Immature natural killer cell (primary cell): Measurements from ENCODE around the gene ZNF549. TPM values are rescaled to one million over a fixed set of nuclear protein-coding genes. Genes with fewer than 3 reads are reported as not detected.

ENCODE experiments used
- DNase-seq, 3 donors: peaks; one replicate each; pipeline ENCODE4 v3.0.0; 2022; ENCODE audit warnings: mixed read lengths in 1 of 3
- H3K27ac Mint-ChIP-seq, 6 donors: one replicate each; pipeline ENCODE4 v1.8.0; 2020; ENCODE audit warnings: mixed read lengths in 6 of 6, mild to moderate bottlenecking in 5 of 6, inconsistent platforms in 4 of 6, moderate library complexity in 3 of 6
- H3K27me3 Mint-ChIP-seq, 3 donors: one replicate each; pipeline ENCODE4 v1.8.0; 2020 to 2021; ENCODE audit warnings: low read depth in 3 of 3, mild to moderate bottlenecking in 3 of 3, mixed read lengths in 3 of 3, moderate library complexity in 3 of 3, inconsistent platforms in 1 of 3
- H3K36me3 Mint-ChIP-seq, 3 donors: one replicate each; pipeline ENCODE4 v1.8.0; 2020; ENCODE audit warnings: mixed read lengths in 3 of 3, inconsistent platforms in 2 of 3, mild to moderate bottlenecking in 2 of 3
- H3K4me1 Mint-ChIP-seq, 2 donors: one replicate each; pipeline ENCODE4 v1.8.0; 2020; ENCODE audit warnings: inconsistent platforms in 2 of 2, mild to moderate bottlenecking in 2 of 2, mixed read lengths in 2 of 2, moderate library complexity in 1 of 2
- H3K4me3 Mint-ChIP-seq, 5 donors: one replicate each; pipeline ENCODE4 v1.8.0; 2020; ENCODE audit warnings: mild to moderate bottlenecking in 5 of 5, mixed read lengths in 5 of 5, inconsistent platforms in 3 of 5, moderate library complexity in 3 of 5
- H3K9me3 Mint-ChIP-seq, 6 donors: one replicate each; pipeline ENCODE4 v1.8.0; 2020; ENCODE audit warnings: mild to moderate bottlenecking in 6 of 6, mixed read lengths in 6 of 6, inconsistent platforms in 4 of 6, moderate library complexity in 3 of 6
- polyA plus RNA-seq, 3 donors: library from polyadenylated mRNA; unstranded; fragments of 300-500 nt; fragmentation: Illumina TruSeq; gene quantifications; one replicate each; pipeline ENCODE4 v1.2.3, GENCODE V29; 2021

The ZNF549 gene
- polyA plus RNA-seq, 3 donors from 2014 or later = 3.1 to 7.1 (median 6.9) TPM

DNA sequence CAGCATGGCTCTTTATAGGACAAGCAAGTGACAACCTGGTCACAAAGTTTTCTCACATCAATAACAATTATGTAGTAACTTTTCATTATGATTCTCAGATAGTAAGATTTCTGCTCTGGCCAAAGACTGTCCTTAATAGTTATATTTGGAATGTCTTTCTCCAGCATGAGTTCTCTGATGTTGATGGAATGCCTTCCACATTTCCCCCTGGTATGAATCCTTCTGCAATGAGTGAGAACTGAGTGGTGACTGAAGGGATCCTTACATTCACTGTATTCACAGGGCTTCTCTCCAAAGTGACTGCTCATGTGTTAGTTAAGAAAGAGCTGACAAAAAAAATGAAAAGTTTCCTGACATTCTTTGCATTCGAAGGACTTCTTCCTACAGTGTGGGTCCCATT is 19.4 kb downstream of the ZNF549 start:
- peaks cover 86 to 89% (median 86%) of the 10 kb centered on the region in 3 donors for H3K36me3 Mint-ChIP-seq
- H3K4me1 Mint-ChIP-seq = no peaks in the 10 kb centered on the region
- H3K9me3 Mint-ChIP-seq = peaks cover 46 to 97% (median 91%) of the 10 kb centered on the region in 6 donors
- DNase-seq = no peak
- peaks cover 0 to 2% (median 2%) of the 10 kb centered on the region in 3 donors for H3K27me3 Mint-ChIP-seq
- no peak overlapping the region for H3K27ac Mint-ChIP-seq
- no peak overlapping the region for H3K4me3 Mint-ChIP-seq

DNA sequence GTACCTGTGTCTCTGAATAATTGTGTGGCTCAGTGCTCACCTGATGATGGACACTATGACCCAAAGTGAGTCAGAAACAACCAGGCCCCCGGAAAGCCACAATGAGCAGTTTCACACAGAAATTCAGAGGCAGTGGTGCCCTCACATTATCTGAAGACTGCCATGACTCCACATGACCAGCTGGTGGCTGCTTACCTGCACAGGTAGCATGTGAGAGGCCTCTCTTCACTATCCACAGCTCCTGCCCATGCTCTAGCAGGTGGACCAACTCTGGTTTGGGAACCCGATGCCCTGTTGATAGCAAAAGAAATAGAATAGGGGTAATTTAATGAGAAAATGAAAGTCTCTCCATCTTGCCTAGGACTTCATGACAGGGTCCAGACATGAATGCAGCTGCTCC is 25.3 kb downstream of the ZNF549 start:
- peaks cover 0 to 3% of the 10 kb centered on the region in 2 donors for H3K4me1 Mint-ChIP-seq
- DNase-seq = no peak
- H3K27ac Mint-ChIP-seq = no peak overlapping the region
- no peak overlapping the region for H3K4me3 Mint-ChIP-seq
- H3K27me3 Mint-ChIP-seq = peaks cover 0 to 2% (median 0%) of the 10 kb centered on the region in 3 donors
- H3K36me3 Mint-ChIP-seq = peaks cover 89 to 97% (median 90%) of the 10 kb centered on the region in 3 donors
- peaks cover 39 to 72% (median 50%) of the 10 kb centered on the region in 6 donors for H3K9me3 Mint-ChIP-seq

DNA sequence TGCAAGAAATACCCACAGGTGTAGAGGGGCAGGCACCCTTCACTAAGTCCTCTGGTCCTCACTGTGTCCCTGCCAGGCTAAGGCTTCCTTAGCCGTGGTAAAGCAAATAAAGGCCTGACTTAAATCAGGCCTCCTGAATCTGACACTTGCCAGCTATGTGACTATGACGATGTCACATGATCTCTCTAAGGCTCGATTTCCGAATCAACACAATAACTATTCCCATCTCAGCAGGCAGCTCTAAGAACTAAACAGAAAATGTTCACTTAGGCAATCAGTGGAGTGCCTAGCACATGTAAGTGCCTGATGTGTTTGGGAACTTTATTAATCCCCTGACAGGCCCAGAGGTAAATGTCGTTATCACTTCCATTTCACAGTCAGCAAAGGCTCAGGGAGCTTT is 30.5 kb downstream of the ZNF549 start:
- Mint-ChIP-seq H3K9me3 (peaks cover 12 to 49% (median 31%) of the 10 kb centered on the region in 6 donors), H3K27ac (peak overlapping the region in 2 of 6 donors; percentile 32 to 85), H3K4me1 (peaks cover 34 to 41% of the 10 kb centered on the region in 2 donors), H3K36me3 (peaks cover 46 to 51% (median 49%) of the 10 kb centered on the region in 3 donors), H3K27me3 (peaks cover 0 to 7% (median 5%) of the 10 kb centered on the region in 3 donors), H3K4me3 (peak overlapping the region; percentile 7 to 98 (median 94))
- no peak for DNase-seq

DNA sequence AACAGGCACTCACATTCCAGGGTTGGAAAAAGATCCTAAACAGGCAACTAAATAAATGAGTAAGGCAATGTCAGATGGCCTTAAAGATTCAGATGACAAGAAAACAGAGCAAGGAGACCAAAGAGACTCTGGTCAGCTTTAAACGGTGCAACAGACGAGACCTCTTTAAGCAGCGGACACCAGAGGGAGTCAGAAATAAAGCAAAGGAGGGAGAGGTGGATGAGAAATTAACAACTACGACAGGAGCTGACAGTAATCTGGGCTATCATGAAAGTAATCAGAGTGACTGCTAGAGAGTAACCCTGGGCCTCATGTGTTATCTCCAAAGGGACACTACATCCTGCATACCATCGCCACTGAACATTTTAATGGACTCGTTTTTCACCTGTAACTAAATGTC is 31.4 kb downstream of the ZNF549 start:
- DNase-seq = no peak
- Mint-ChIP-seq H3K36me3 (peaks cover 39 to 48% (median 40%) of the 10 kb centered on the region in 3 donors), H3K27me3 (peaks cover 0 to 12% (median 7%) of the 10 kb centered on the region in 3 donors), H3K4me3 (peak overlapping the region; percentile 94 to 98 (median 97)), H3K4me1 (peaks cover 34 to 41% of the 10 kb centered on the region in 2 donors), H3K9me3 (peaks cover 13 to 48% (median 34%) of the 10 kb centered on the region in 6 donors), H3K27ac (peak overlapping the region; percentile 84 to 92 (median 88))

GRCh38 chr19:57559008-57559403 is 31.9 kb downstream of the ZNF549 start:
- H3K36me3 Mint-ChIP-seq = peaks cover 36 to 49% (median 36%) of the 10 kb centered on the region in 3 donors
- H3K4me1 Mint-ChIP-seq = peaks cover 34 to 41% of the 10 kb centered on the region in 2 donors
- DNase-seq = peak; percentile 9 to 10 (median 9)
- peaks cover 16 to 49% (median 38%) of the 10 kb centered on the region in 6 donors for H3K9me3 Mint-ChIP-seq
- H3K27me3 Mint-ChIP-seq = peaks cover under 1 to 12% (median 7%) of the 10 kb centered on the region in 3 donors
- H3K4me3 Mint-ChIP-seq = peak overlapping the region; percentile 94 to 98 (median 97)
- peak overlapping the region; percentile 84 to 92 (median 88) for H3K27ac Mint-ChIP-seq

DNA sequence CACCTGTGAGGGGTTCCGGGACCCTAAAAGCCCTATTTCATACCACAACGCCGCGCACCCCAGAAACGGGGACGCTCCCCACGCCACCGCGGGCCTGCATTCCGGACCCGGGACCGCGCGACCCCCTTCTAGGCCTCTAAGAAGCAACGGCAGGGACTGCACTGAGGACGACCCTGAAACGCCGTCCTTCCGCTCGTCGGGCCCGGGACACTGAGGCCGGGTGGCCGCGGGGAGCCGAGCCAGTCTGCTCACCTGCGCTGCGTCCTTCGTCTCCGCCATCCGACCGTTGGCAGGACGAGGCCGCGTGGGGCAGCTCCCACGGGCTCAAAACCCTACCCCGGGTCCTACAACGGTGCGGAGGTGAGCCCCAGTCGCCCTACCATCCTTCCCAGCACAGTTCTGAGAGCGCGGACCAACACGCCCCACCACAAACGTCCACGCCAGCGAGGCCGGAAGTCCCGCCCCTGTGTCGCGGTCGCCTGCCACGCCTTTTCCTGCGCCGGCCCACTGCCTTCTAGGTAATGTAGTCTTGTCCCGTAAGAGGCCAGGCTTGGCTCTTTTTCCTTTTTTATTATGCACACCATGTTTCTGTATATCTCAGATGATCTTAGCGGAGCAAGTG is 32.4 kb downstream of the ZNF549 start, which contains the start of gene ZNF550:
Gene ZNF550 (minus strand): TSS at position 460 of the 622 bp plus-strand sequence. CDS start 181 bp downstream, at position 279.
- Mint-ChIP-seq H3K27ac (peak within 1 kb of the TSS; percentile 85 to 93 (median 92)), H3K27me3 (peaks cover 5 to 14% (median 7%) of the 10 kb centered on the region in 3 donors), H3K4me1 (peaks cover 34 to 41% of the 10 kb centered on the region in 2 donors), H3K4me3 (peak within 1 kb of the TSS; percentile 94 to 98 (median 97)), H3K9me3 (peaks cover 19 to 54% (median 41%) of the 10 kb centered on the region in 6 donors), H3K36me3 (peaks cover 31 to 43% (median 31%) of the 10 kb centered on the region in 3 donors)
- DNase-seq = peak; percentile 84 to 86 (median 84)

- H3K4me1 Mint-ChIP-seq = peaks cover 34 to 41% of the 10 kb centered on the region in 2 donors
- DNase-seq = no peak
- H3K9me3 Mint-ChIP-seq = peaks cover 20 to 53% (median 42%) of the 10 kb centered on the region in 6 donors
- peaks cover 5 to 14% (median 7%) of the 10 kb centered on the region in 3 donors for H3K27me3 Mint-ChIP-seq
- H3K4me3 Mint-ChIP-seq = peak overlapping the region; percentile 94 to 98 (median 97)
- H3K36me3 Mint-ChIP-seq = peaks cover 25 to 38% (median 26%) of the 10 kb centered on the region in 3 donors
- H3K27ac Mint-ChIP-seq = peak overlapping the region; percentile 85 to 93 (median 90)
Observed at GRCh38 chr19:57560049-57560491, 32.9 kb downstream of the ZNF549 start.

GRCh38 chr19:57563547-57563946 is 36.4 kb downstream of the ZNF549 start:
- DNase-seq = no peak
- Mint-ChIP-seq H3K27me3 (peaks cover 5 to 14% (median 7%) of the 10 kb centered on the region in 3 donors), H3K4me1 (peaks cover 22 to 27% of the 10 kb centered on the region in 2 donors), H3K9me3 (peaks cover 52 to 86% (median 74%) of the 10 kb centered on the region in 6 donors), H3K36me3 (peaks cover 0 to 33% (median 17%) of the 10 kb centered on the region in 3 donors), H3K27ac (no peak overlapping the region), H3K4me3 (no peak overlapping the region)

DNA sequence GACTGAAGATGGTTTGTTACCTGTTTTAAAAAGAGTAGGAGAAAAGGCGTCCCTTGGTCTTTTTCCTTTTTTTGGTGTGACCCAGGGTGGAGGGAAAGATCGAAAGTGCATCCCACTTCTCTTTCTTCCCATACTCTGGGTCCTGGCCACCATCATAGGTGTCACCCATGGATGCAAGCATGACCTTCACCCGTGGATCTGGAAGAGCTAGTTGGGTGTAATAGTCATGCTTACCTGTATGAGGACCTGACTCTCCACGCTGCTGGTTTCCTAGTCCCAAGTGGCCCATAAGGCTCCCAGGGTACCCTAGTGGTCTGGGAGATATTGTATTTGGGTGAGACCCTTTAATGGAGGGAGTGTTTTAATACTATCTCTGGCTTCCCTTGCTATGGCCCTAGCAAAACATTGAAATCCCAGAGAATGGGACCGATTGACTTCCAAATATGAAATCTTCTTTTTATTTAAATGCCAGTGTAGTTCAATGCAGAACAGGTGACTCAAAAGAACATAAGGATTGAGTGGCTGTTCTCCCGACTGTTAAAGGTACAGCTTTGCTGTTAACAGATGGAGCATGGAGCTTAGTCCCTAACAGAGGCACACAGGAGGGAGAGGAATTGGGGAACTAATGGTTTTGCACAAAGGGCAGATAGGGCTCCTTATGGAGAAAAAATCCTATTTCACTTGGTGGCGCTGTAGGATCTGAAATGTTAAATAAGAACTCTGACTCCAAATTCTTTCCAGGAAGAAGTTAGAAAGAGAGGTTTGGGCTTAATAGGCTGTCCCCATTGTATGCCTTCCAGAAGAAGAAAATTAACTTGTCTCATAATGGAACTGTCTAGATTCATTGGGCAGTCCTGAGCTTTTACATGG is 39.5 kb downstream of the ZNF549 start:
- H3K36me3 Mint-ChIP-seq = peaks cover 4 to 27% (median 17%) of the 10 kb centered on the region in 3 donors
- H3K4me3 Mint-ChIP-seq = no peak overlapping the region
- peaks cover 2 to 7% (median 7%) of the 10 kb centered on the region in 3 donors for H3K27me3 Mint-ChIP-seq
- no peak for DNase-seq
- no peak overlapping the region for H3K27ac Mint-ChIP-seq
- H3K4me1 Mint-ChIP-seq = no peaks in the 10 kb centered on the region
- H3K9me3 Mint-ChIP-seq = peaks cover 61 to 96% (median 88%) of the 10 kb centered on the region in 6 donors

DNA sequence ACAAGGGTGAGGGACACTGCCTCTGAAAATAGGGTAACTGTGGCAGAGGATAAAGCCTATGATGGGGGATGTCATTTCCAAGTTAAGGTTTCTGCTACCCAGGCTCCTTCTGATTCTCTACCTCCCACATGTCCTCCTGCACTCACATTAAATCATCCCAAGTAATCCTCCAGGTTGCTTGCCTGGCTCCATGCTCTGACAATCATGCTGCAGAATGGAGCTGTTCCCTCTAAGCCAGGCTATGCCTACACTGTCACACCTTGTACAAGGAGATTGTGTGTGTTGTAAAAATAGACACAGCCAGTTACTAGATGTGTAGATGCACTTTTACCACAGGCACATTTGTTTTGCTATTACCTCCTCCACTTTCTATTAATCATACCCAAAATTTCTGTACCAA is 43.6 kb downstream of the ZNF549 start:
- Mint-ChIP-seq H3K9me3 (peaks cover 66 to 99% (median 94%) of the 10 kb centered on the region in 6 donors), H3K27me3 (peaks cover 0 to 5% (median 0%) of the 10 kb centered on the region in 3 donors), H3K36me3 (peaks cover 39 to 51% (median 49%) of the 10 kb centered on the region in 3 donors), H3K4me3 (no peak overlapping the region), H3K27ac (no peak overlapping the region), H3K4me1 (no peaks in the 10 kb centered on the region)
- no peak for DNase-seq

DNA sequence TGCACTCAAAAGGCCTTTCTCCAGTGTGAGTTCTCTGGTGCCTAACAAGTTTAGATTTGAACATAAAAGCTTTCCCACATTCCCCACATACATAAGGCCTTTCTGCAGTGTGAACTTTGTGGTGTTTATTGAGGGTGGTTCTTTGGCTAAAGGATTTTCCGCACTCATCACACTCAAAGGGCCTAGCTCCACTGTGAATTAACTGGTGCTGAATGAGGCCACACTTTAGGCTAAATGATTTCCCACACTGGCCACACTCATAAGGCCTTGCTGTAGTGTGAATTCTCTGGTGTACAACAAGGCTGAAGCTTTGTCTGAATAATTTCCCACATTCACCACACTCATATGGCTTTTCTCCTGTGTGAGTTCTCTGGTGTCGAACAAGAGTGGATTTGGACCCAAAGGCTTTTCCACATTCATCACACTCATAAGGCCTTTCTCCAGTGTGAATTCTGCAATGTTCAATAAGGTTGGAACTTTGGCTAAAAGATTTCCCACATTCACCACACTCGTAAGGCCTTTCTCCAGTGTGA is 45.3 kb downstream of the ZNF549 start:
- Mint-ChIP-seq H3K27ac (no peak overlapping the region), H3K36me3 (peaks cover 57 to 64% (median 60%) of the 10 kb centered on the region in 3 donors), H3K4me1 (peaks cover 8 to 11% of the 10 kb centered on the region in 2 donors), H3K27me3 (peaks cover 0 to 5% (median 3%) of the 10 kb centered on the region in 3 donors), H3K9me3 (peaks cover 61 to 99% (median 90%) of the 10 kb centered on the region in 6 donors), H3K4me3 (no peak overlapping the region)
- no peak for DNase-seq

DNA sequence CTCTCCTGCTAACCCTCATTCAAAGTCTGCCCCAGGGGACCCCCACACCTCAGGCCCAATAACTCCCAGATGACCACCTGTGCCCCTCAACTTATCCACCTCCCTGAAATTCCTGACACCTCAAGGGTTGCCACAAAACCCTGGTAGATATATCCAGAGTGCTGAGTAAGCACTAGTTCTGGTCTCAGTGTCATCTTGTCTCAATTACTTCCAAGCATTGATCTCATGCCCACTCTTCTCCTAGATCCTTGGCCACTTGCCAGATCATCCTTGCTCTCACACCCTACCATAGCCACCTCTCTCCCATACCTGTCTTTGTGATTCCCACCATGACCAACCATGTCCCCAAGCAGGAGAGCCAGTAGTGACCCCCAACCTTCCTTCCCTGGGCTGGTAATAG is 49.5 kb downstream of the ZNF549 start:
- peaks cover 57 to 60% (median 58%) of the 10 kb centered on the region in 3 donors for H3K36me3 Mint-ChIP-seq

More for the DNA sequence above, 49.5 kb downstream of the ZNF549 start:
- Mint-ChIP-seq H3K27me3 (peaks cover 3 to 7% (median 3%) of the 10 kb centered on the region in 3 donors), H3K27ac (peak overlapping the region in 2 of 6 donors; percentile 3 to 25), H3K4me3 (peak overlapping the region; percentile 24 to 71 (median 61)), H3K9me3 (peaks cover 40 to 72% (median 64%) of the 10 kb centered on the region in 6 donors), H3K4me1 (peaks cover 22 to 32% of the 10 kb centered on the region in 2 donors)
- DNase-seq = no peak
